Breast epithelium (tissue), 4 donors: ENCODE data around the gene RNASE8. TPM values are rescaled to one million over a fixed set of nuclear protein-coding genes. Genes with fewer than 3 reads are reported as not detected.

ENCODE experiments used
- DNase-seq, 2 donors: peaks; one replicate each; pipeline ENCODE4 v3.0.0-alpha.2; 2019; ENCODE audit warnings: low spot score in 2 of 2
- H3K27ac ChIP-seq, 2 donors: fragments of 200-600 bp; sonication (generic) in 1 of 2; one replicate each; pipeline ENCODE4 v1.5.1; 2016 to 2019; ENCODE audit warnings: mild to moderate bottlenecking in 1 of 2
- H3K27me3 ChIP-seq, 2 donors: fragments of 200-600 bp; sonication (generic) in 1 of 2; one replicate each; pipeline versions ENCODE4 v1.5.1 to v1.6.0; 2017 to 2019; ENCODE audit warnings: control low read depth in 1 of 2, mild to moderate bottlenecking in 1 of 2
- H3K36me3 ChIP-seq: fragments of 200-600 bp; one replicate; pipeline ENCODE4 v1.5.1; 2019
- H3K4me1 ChIP-seq, 2 donors: fragments of 200-600 bp; sonication (generic); one replicate each; pipeline ENCODE4 v1.5.1; 2016 to 2019; ENCODE audit warnings: control low read depth in 1 of 2
- H3K4me3 ChIP-seq, 3 donors: fragments of 200-600 bp; sonication (generic); 1 replicate in 2 of 3; 2 replicates in 1 of 3; pipeline ENCODE4 v1.5.1; 2016 to 2019; ENCODE audit warnings: mild to moderate bottlenecking in 3 of 3, moderate library complexity in 2 of 3
- H3K9me3 ChIP-seq, 2 donors: fragments of 200-600 bp; sonication (generic) in 1 of 2; one replicate each; pipeline ENCODE4 v1.5.1; 2016 to 2019; ENCODE audit warnings: control low read depth in 1 of 2
- CTCF ChIP-seq, 3 donors: fragments of 450-650 bp; IDR thresholded peaks; one replicate each; pipeline ENCODE4 v1.5.1; 2016 to 2017; ENCODE audit warnings: antibody characterized with exemption in 3 of 3, mild to moderate bottlenecking in 3 of 3, moderate library complexity in 3 of 3
- POLR2A ChIP-seq: fragments of 450-650 bp; IDR thresholded peaks from one replicate; pipeline ENCODE4 v1.6.1; 2016; ENCODE audit warnings: antibody characterized with exemption, mild to moderate bottlenecking, moderate library complexity
- POLR2AphosphoS5 ChIP-seq, 3 donors: sonication (generic); formaldehyde crosslinking; IDR thresholded peaks; one replicate each; pipeline ENCODE4 v1.6.1; 2017; ENCODE audit warnings: antibody characterized with exemption in 3 of 3
- intact Hi-C: fragments of 100-400 bp; cut with DNase I; formaldehyde crosslinking; loops from one replicate; pipeline ENCODE4 v1.15.1; 2023; ENCODE audit warnings: low total_unique reads
- total RNA-seq, 3 donors: library from RNA; depleted of rRNA; stranded (reverse); fragments of >200 nt; gene quantifications; one replicate each; pipeline ENCODE4 v1.1.0, GENCODE V29; 2016

Gene RNASE8
- total RNA-seq, 3 donors from 2014 or later = not detected

GRCh38 chr14:21054123-21054767 lies 3.4 kb upstream of the RNASE8 start:
- intact Hi-C loops = no loop called here
- H3K9me3 ChIP-seq = no peaks in the 10 kb centered on the region
- H3K4me3 ChIP-seq = no peak overlapping the region
- no peak overlapping the region for H3K27ac ChIP-seq
- DNase-seq = no peak
- H3K36me3 ChIP-seq = no peaks in the 10 kb centered on the region
- no peaks in the 10 kb centered on the region for H3K27me3 ChIP-seq
- no peaks in the 10 kb centered on the region for H3K4me1 ChIP-seq
- TF ChIP-seq CTCF (IDR thresholded peaks at IDR 0.05) (no peak), POLR2A (no peak), POLR2AphosphoS5 (IDR thresholded peaks at IDR 0.05) (no peak)

GRCh38 chr14:21054768-21055145 lies 2.9 kb upstream of the RNASE8 start:
- intact Hi-C loops = no loop called here
- H3K9me3 ChIP-seq = no peaks in the 10 kb centered on the region

GRCh38 chr14:21055432-21056117 lies 2.0 kb upstream of the RNASE8 start:
- no peaks in the 10 kb centered on the region for H3K27me3 ChIP-seq
- H3K4me1 ChIP-seq = no peaks in the 10 kb centered on the region
- no peak overlapping the region for H3K27ac ChIP-seq
- intact Hi-C loops = no loop called here
- no peak for TF ChIP-seq CTCF (IDR thresholded peaks at IDR 0.05)
- H3K36me3 ChIP-seq = no peaks in the 10 kb centered on the region
- no peak overlapping the region for H3K4me3 ChIP-seq
- no peak for DNase-seq
- no peaks in the 10 kb centered on the region for H3K9me3 ChIP-seq

More at GRCh38 chr14:21054768-21055145, 2.9 kb upstream of the RNASE8 start:
- no peaks in the 10 kb centered on the region for H3K36me3 ChIP-seq
- no peaks in the 10 kb centered on the region for H3K27me3 ChIP-seq
- DNase-seq = no peak
- H3K4me3 ChIP-seq = no peak overlapping the region
- H3K27ac ChIP-seq = no peak overlapping the region
- no peaks in the 10 kb centered on the region for H3K4me1 ChIP-seq
- TF ChIP-seq POLR2AphosphoS5 (IDR thresholded peaks at IDR 0.05) (no peak), POLR2A (no peak), CTCF (IDR thresholded peaks at IDR 0.05) (no peak)

- H3K27me3 ChIP-seq = no peaks in the 10 kb centered on the region
- no peak overlapping the region for H3K4me3 ChIP-seq
- H3K9me3 ChIP-seq = no peaks in the 10 kb centered on the region
- no peaks in the 10 kb centered on the region for H3K36me3 ChIP-seq
- no peaks in the 10 kb centered on the region for H3K4me1 ChIP-seq
- DNase-seq = no peak
- no peak for TF ChIP-seq CTCF (IDR thresholded peaks at IDR 0.05)
- TF ChIP-seq POLR2AphosphoS5 (IDR thresholded peaks at IDR 0.05) = no peak
- TF ChIP-seq POLR2A = no peak
- intact Hi-C loops = no loop called here
- H3K27ac ChIP-seq = no peak overlapping the region
Observed at GRCh38 chr14:21056520-21057163, 980 bp upstream of the RNASE8 start.

GRCh38 chr14:21058903-21059302 lies 1.3 kb downstream of the RNASE8 start:
- Histone ChIP-seq H3K27ac (no peak overlapping the region), H3K4me1 (no peaks in the 10 kb centered on the region), H3K27me3 (no peaks in the 10 kb centered on the region), H3K9me3 (no peaks in the 10 kb centered on the region), H3K36me3 (no peaks in the 10 kb centered on the region), H3K4me3 (no peak overlapping the region)
- intact Hi-C loops = no loop called here
- TF ChIP-seq CTCF (IDR thresholded peaks at IDR 0.05) (no peak), POLR2AphosphoS5 (IDR thresholded peaks at IDR 0.05) (no peak), POLR2A (no peak)
- no peak for DNase-seq
